ENCODE measurements around the gene RAB27A.
"Not testable (repeated sequence)": the region's sequence is repeated elsewhere in the genome, so short reads cannot be mapped to it uniquely, and the experiment has no call there.

Gene RAB27A

GRCh38 chr15:55289746-55290527, at the start of gene RAB27A:
TSS of gene RAB27A (minus strand) at chr15:55289813. CDS start at chr15:55234934, 54,879 bp downstream.
- FAIRE-seq: no peak

- FAIRE-seq: no peak
These were observed 47.5 kb upstream of the RAB27A start for GRCh38 chr15:55337160-55337559.

- FAIRE-seq: no peak
These were observed 45.4 kb upstream of the RAB27A start for GRCh38 chr15:55334997-55335396.

- FAIRE-seq: no peak
These were observed 44.8 kb upstream of the RAB27A start for GRCh38 chr15:55334371-55334770.

DNA sequence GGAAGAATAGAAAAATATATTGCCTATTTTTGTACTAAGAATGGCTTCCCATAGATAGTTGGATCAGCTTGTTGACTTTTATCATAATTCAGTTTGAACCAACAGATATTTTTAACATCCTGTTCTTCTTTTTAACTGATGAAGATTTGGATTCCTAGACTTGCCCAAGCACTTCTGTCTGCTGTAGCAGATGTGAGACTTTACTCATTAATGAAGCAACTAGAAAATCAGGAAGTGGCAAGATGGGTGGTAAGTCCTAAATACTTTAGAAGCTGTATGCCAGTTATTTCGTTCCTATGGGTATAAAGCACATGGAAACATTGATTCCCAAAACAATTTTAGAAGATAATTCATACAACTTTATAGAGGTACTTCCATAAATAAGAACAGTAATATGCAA, 37.8 kb upstream of the RAB27A start:
- FAIRE-seq: no peak

DNA sequence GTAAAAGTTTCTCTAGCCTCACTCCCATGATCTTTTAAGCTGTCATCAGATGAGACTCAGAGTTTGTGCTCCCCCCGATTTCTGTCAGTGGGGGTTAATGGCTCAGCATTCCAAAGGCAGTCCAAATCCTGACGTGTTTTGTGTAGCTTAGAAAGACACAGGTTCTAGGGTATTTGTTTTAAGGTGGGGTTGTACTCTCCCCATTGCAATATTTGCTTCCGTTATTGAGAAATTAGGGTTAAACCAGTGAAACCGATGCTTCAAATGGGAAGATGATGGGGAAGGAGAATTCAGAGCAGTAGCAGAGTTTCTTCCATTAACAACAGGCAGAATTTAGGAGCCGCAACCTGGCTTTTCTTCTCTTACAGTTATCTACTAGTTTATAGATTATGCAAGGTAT, 32.9 kb upstream of the RAB27A start:
- no peak for FAIRE-seq

GRCh38 chr15:55320963-55321362, 31.4 kb upstream of the RAB27A start:
- no peak for FAIRE-seq

GRCh38 chr15:55320238-55320550, 30.6 kb upstream of the RAB27A start:
- no peak for FAIRE-seq

GRCh38 chr15:55319537-55320237, 30.1 kb upstream of the RAB27A start:
- FAIRE-seq: no peak

DNA sequence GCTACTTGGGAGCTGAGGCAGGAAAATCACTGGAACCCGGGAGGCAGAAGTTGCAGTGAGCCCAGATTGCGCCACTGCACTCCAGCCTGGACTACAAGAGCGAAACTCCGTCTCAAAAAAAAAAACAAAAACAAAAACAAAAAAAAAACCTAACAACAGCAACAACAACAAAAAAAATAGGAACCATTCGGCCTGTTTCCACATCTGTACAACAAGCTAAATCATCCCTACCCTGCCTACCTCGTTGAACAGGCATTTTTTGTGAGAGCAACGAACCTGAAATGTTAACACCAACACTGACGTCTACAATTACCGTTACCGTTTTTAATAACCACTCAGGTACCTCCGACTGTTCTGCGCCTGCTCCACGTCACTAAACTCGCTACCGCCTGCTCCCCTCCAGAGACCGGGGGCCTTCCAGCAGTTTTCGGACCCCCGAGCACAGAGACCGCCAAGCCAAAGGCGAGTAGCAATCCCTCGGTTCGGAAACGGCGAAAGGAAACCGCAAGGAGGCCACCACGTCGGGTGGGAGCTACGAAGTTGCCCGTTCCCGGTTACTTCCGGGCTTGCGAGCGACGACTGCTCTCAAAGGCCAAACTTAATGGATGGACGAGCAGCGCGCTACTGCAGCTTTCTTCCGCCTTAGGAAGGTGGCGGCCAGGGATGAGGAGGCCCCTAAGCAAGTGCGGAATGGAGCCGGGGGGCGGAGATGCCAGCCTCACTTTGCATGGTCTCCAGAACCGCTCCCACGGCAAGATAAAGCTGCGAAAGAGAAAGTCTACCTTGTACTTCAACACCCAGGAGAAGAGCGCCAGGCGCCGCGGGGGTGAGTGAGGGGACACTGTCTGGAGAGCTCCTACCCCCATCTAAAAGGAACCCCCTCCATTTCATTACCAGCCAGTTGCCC, 29.2 kb upstream of the RAB27A start, which contains the start of the genes PIGB and PIGBOS1:
TSS of gene PIGB (plus strand) at position 635 of the 907 bp plus-strand sequence. CDS start at position 664, 29 bp downstream.
TSS of gene PIGBOS1 (minus strand) at position 536 of the 907 bp plus-strand sequence. CDS start 1,331 bp downstream, outside the sequence.
- no peak for FAIRE-seq

DNA sequence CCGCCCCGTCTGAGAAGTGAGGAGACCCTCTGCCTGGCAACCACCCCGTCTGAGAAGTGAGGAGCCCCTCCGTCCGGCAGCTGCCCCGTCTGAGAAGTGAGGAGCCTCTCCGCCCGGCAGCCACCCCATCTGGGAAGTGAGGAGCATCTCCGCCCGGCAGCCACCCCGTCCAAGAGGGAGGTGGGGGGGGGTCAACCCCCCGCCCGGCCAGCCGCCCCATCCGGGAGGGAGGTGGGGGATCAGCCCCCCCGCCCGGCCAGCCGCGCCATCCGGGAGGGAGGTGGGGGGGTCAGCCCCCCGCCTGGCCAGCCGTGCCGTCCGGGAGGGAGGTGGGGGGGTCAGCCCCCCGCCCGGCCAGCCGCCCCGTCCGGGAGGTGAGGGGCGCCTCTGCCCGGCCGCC, 13.2 kb upstream of the RAB27A start:
- FAIRE-seq: not testable (repeated sequence)

- no peak for FAIRE-seq
These were observed 7.7 kb upstream of the RAB27A start for GRCh38 chr15:55297315-55297714.

- FAIRE-seq: no peak
These were observed 980 bp upstream of the RAB27A start for GRCh38 chr15:55290528-55291057.

DNA sequence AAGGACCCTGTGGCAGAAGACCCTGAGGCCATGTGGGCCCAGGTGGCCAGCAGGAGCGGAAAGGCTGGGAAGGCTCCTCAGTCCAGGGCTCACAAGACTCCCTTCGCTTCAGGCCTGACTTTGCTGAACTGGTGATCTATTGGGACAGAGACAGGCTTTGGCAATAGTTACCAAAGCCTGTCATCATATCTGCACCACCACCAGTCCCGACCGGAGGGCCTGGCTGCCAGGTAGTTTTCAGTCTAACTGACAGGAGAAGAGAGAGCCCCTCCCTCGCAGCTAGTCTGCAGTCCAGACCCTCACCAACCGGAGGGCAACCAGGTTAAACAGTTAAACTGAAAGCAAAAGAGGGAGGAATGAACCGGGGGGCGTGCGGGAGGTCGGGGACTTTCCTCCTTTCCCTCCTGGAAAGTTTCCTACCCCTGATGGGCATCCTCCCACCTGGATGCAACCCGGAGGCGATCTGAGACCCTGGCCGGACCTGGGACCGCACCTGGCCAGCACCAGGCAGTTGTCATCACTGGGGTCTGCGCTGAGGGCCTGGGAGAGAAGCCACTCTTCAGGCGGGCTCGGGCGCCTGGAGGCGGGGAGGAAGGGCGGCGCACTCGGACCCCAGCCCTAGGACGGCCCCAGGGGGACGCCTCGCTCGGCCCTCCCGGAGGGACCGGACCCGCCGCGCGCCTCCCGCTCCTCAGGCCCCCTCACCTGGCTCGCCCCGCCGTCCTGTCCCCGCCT, 435 bp downstream of the RAB27A start:
- FAIRE-seq: no peak

DNA sequence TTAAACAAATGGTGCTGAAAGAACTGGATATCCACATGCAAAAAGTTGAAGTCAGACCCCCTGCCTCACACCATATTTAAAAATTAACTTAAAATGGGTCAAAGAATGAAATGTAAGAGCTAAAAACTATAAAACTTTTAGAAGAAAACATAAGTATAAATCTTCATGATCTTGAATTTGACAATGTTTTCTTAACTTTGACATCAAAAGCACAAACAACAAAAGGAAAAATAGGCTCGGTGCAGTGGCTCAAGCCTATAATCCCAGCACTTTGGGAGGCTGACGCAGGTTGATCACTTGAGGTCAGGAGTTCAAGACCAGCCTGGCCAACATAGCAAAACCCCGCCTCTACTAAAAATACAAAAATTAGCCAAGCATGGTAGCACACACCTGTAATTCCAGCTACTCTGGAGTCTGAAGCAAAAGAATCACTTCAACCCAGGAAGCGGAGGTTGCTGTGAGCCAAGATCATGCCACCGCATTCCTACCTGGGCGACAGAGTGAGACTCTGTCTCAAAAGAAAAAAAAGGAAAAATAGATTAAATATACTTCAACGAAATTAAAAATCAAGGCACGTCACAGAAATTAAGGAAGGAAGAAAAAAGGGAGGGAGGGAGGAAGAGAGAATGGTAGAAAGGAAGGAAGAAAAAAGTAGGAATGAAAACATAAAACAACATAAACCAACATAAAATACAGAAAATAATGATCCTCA, 1.5 kb downstream of the RAB27A start:
- no peak for FAIRE-seq

DNA sequence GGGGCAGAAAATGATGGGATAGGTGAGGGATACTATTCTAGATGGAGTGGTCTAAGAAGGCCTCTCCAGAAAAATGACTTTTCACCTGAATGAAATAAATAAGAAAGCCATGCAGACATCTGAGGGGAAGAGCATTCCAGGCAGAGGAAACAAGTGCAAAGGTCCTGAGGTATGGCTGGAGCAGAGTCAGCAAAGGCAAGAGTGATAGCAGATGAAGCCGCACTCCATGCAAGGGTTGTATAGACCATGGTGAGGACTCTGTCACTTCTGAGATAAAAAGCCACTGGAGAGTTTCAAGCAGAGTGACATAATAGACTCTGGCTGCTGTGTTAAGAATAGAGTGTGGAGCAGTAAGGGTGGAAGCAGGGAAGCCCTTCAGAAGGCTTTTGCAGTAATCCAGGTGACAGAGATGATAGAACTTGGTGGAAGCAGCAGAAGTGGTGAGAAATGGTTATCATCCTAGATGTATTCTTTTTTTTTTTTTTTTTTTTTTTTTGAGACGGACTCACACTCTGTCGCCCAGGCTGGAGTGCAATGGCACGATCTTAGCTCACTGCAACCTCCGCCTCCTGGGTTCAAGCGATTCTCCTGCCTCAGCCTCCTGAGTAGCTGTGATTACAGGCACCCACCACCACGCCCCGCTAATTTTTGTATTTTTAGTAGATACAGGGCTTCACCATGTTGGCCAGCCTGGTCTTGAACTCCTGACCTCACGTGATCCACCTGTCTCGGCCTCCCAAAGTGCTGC, 3.0 kb downstream of the RAB27A start:
- not testable (repeated sequence) for FAIRE-seq

DNA sequence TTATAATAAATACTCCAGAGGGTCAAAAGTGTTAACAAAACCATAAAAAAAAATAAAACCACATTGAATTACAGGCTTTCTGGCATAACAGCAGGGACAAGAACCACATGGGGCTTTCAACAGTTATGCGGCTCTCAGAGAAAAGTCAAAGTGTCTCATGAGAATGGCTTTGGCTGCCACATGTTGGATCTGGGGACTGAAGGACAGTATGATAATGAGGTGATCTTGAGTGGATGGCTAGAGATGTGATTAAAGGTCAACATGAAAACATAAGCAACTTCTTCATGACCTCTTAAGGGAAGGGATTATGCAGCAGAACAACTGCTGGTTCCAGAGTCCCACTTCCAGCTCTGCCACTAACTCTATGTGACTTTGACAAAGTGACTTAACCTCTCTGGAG, 5.2 kb downstream of the RAB27A start:
- FAIRE-seq: no peak

GRCh38 chr15:55283379-55284147, 6.0 kb downstream of the RAB27A start:
- FAIRE-seq: peak; percentile 56

DNA sequence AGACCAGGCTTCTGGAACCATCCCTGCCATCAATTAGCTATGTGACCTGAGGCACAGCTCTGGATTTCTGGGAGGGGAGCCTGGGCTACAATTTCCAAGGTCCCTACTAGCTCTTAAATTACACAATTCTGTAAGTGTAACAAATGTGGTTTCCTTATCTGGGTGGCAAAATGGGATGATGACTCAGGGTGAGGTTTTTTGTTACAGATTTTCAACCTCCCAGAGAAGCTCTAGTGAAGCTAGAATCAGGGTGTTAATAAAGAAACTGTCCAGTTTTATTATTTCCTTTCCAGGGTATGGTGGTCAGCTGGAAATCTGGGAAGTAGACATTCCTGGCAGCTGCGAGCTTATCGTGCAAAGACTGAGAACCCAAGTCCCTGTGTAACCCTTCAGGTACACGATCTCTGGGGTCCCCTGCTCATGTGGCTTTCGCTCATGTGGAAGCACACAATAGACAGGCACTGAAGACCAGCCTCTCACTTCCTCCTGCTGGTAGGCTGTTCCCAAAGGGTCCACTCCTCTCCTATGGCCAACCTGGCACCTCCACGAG, 7.3 kb downstream of the RAB27A start:
- FAIRE-seq: no peak
